Natural killer cell (primary cell): Measurements from ENCODE around the gene TMEM80. TPM values are rescaled to one million over a fixed set of nuclear protein-coding genes. Genes with fewer than 3 reads are reported as not detected.

ENCODE experiments used
- ATAC-seq, 3 donors: fragments of 150-1000 bp in 2 of 3; fragments of 200-7000 bp in 1 of 3; cut with Tn5 transposase; 1 replicate in 1 of 3; 2 replicates in 2 of 3; pipeline ENCODE4 v1.10.0; 2021; ENCODE audit warnings: mild to moderate bottlenecking in 2 of 3, moderate library complexity in 2 of 3
- DNase-seq, 2 donors: peaks; one replicate each; pipeline versions ENCODE4 v3.0.0 to v3.0.0-alpha.2; 2013 to 2021; ENCODE audit warnings: mixed read lengths in 1 of 2
- H3K27ac ChIP-seq: one replicate; pipeline ENCODE4 v1.5.1; 2013; ENCODE audit warnings: mild to moderate bottlenecking, low read length
- H3K27me3 ChIP-seq: one replicate; pipeline ENCODE4 v1.6.1; 2013; ENCODE audit warnings: low read length; ENCODE audit not compliant: control insufficient read depth, insufficient read depth
- H3K36me3 ChIP-seq: one replicate; pipeline ENCODE4 v1.6.1; 2013; ENCODE audit warnings: low read length; ENCODE audit not compliant: control insufficient read depth, insufficient read depth
- H3K4me1 ChIP-seq: one replicate; pipeline ENCODE4 v1.6.1; 2013; ENCODE audit warnings: low read length; ENCODE audit not compliant: control insufficient read depth, insufficient read depth
- H3K4me3 ChIP-seq: one replicate; pipeline ENCODE4 v1.5.1; 2013; ENCODE audit warnings: low read length
- H3K9me3 ChIP-seq: one replicate; pipeline ENCODE4 v1.6.1; 2013; ENCODE audit warnings: low read length; ENCODE audit not compliant: control insufficient read depth, insufficient read depth
- H3K27ac Mint-ChIP-seq, 2 donors: one replicate each; pipeline ENCODE4 v1.8.0; 2022; ENCODE audit warnings: mild to moderate bottlenecking in 2 of 2, mixed read lengths in 2 of 2, moderate library complexity in 1 of 2
- H3K27me3 Mint-ChIP-seq, 2 donors: one replicate each; pipeline ENCODE4 v1.8.0; 2022; ENCODE audit warnings: low read depth in 2 of 2, mixed read lengths in 2 of 2
- H3K36me3 Mint-ChIP-seq: one replicate; pipeline ENCODE4 v1.8.0; 2022; ENCODE audit warnings: mixed read lengths
- H3K4me1 Mint-ChIP-seq, 2 donors: one replicate each; pipeline ENCODE4 v1.8.0; 2022; ENCODE audit warnings: mixed read lengths in 2 of 2
- H3K4me3 Mint-ChIP-seq: one replicate; pipeline ENCODE4 v1.8.0; 2022; ENCODE audit warnings: mild to moderate bottlenecking, moderate library complexity, mixed read lengths
- H3K9me3 Mint-ChIP-seq, 2 donors: one replicate each; pipeline ENCODE4 v1.8.0; 2022; ENCODE audit warnings: mixed read lengths in 2 of 2
- CTCF ChIP-seq: fragments of 200-600 bp; IDR thresholded peaks from one replicate; pipeline ENCODE4 v1.8.0; 2022; ENCODE audit warnings: antibody characterized with exemption
- WGBS: methylation state at CpG from one replicate; pipeline ENCODE4 v1.1.7; 2013; ENCODE audit warnings: missing lambda C conversion rate; ENCODE audit not compliant: insufficient coverage; 5-methylcytosine and 5-hydroxymethylcytosine counted together
- intact Hi-C: fragments of 100-400 bp; cut with micrococcal nuclease; formaldehyde crosslinking; loops from one replicate; pipeline ENCODE4 v1.14.2; 2022
- total RNA-seq, 4 donors: library from RNA; stranded (reverse); fragments of 120-200 nt in 1 of 4; gene quantifications; one replicate each; pipeline versions ENCODE4 v1.2.3 to v1.2.4, GENCODE V29; 2013 to 2022

Gene TMEM80
- total RNA-seq, 3 donors from 2014 or later (not counting 1 experiment from before 2014, with no cell fraction given): 17.8 to 42.1 (median 33.0) TPM

- no peaks in the 10 kb centered on the region for H3K9me3 Mint-ChIP-seq
- H3K27ac ChIP-seq: no peak overlapping the region
- no peaks in the 10 kb centered on the region for H3K36me3 Mint-ChIP-seq
- DNase-seq: no peak
- H3K27me3 Mint-ChIP-seq: peaks cover 7 to 26% of the 10 kb centered on the region in 2 donors
- H3K4me1 Mint-ChIP-seq: peaks cover 6 to 16% of the 10 kb centered on the region in 2 donors
- TF ChIP-seq CTCF: no peak
- no peaks in the 10 kb centered on the region for H3K9me3 ChIP-seq
- no peaks in the 10 kb centered on the region for H3K36me3 ChIP-seq
- WGBS: 87% methylated on average over 34 of the region's 34 CpGs
- H3K4me3 Mint-ChIP-seq: peak overlapping the region; percentile 47
- H3K27me3 ChIP-seq: peaks cover 21% of the 10 kb centered on the region
- ATAC-seq: no peak
- no peak overlapping the region for H3K27ac Mint-ChIP-seq
- intact Hi-C loops: loop anchor here (10.0 kb wide), 2 partner anchors 65 to 105 kb away; partner anchors contain the start of gene IRF7
- peaks cover 24% of the 10 kb centered on the region for H3K4me1 ChIP-seq
- no peak overlapping the region for H3K4me3 ChIP-seq
These were observed 23.8 kb downstream of the TMEM80 start for GRCh38 chr11:719214-720016.

GRCh38 chr11:720017-720641 lies 24.5 kb downstream of the TMEM80 start:
- H3K4me1 Mint-ChIP-seq: peaks cover 6 to 16% of the 10 kb centered on the region in 2 donors
- H3K4me3 Mint-ChIP-seq: peak overlapping the region; percentile 31
- H3K9me3 Mint-ChIP-seq: no peaks in the 10 kb centered on the region
- H3K4me3 ChIP-seq: no peak overlapping the region
- H3K4me1 ChIP-seq: peaks cover 24% of the 10 kb centered on the region
- no peak for DNase-seq
- H3K27me3 ChIP-seq: peaks cover 21% of the 10 kb centered on the region
- H3K27me3 Mint-ChIP-seq: peaks cover 7 to 26% of the 10 kb centered on the region in 2 donors
- no peaks in the 10 kb centered on the region for H3K36me3 ChIP-seq
- no peaks in the 10 kb centered on the region for H3K9me3 ChIP-seq
- no peak overlapping the region for H3K27ac Mint-ChIP-seq
- no peaks in the 10 kb centered on the region for H3K36me3 Mint-ChIP-seq
- no peak for ATAC-seq
- intact Hi-C loops: loop anchor here (10.0 kb wide), 2 partner anchors 65 to 105 kb away; partner anchors contain the start of gene IRF7
- 67% methylated on average over 35 of the region's 35 CpGs for WGBS
- H3K27ac ChIP-seq: no peak overlapping the region
- no peak for TF ChIP-seq CTCF

- H3K36me3 ChIP-seq: no peaks in the 10 kb centered on the region
- Mint-ChIP-seq H3K36me3 (no peaks in the 10 kb centered on the region), H3K4me1 (peaks cover 6 to 16% of the 10 kb centered on the region in 2 donors), H3K27ac (peak overlapping the region in 1 of 2 donors; percentile 58), H3K27me3 (peaks cover 7 to 26% of the 10 kb centered on the region in 2 donors), H3K4me3 (no peak overlapping the region), H3K9me3 (no peaks in the 10 kb centered on the region)
- H3K27me3 ChIP-seq: peaks cover 21% of the 10 kb centered on the region
- ATAC-seq (peak in 2 of 3 donors; percentile 38 to 42), DNase-seq (peak in 1 of 2 donors; percentile 59)
- no peak overlapping the region for H3K27ac ChIP-seq
- WGBS: 1% methylated on average over 53 of the region's 53 CpGs
- TF ChIP-seq CTCF: no peak
- no peaks in the 10 kb centered on the region for H3K9me3 ChIP-seq
- intact Hi-C loops: loop anchor here (10.0 kb wide), 2 partner anchors 66 to 106 kb away; partner anchors contain the start of gene IRF7
- H3K4me3 ChIP-seq: no peak overlapping the region
- H3K4me1 ChIP-seq: peaks cover 30% of the 10 kb centered on the region
These were observed 25.1 kb downstream of the TMEM80 start for GRCh38 chr11:720642-721246.
